GM23248 (cell line): ENCODE measurements around the gene DNHD1. TPM values are rescaled to one million over a fixed set of nuclear protein-coding genes. Genes with fewer than 3 reads are reported as not detected.

Experiments used
- DNase-seq: peaks from one replicate; pipeline ENCODE4 v3.0.0-alpha.2; 2015
- H2AFZ ChIP-seq: fragments of 200-600 bp; sonication (generic); 2 replicates; pipeline ENCODE4 v1.6.1; 2016; ENCODE audit warnings: antibody characterized with exemption
- H3F3A ChIP-seq: fragments of 200-600 bp; sonication (generic); 2 replicates; pipeline ENCODE4 v1.6.1; 2016; ENCODE audit warnings: mild to moderate bottlenecking, antibody characterized with exemption, mixed run types; ENCODE audit not compliant: insufficient read depth
- H3K27ac ChIP-seq: fragments of 200-600 bp; sonication (generic); 2 replicates; pipeline ENCODE4 v1.5.1; 2016; ENCODE audit warnings: mild to moderate bottlenecking
- H3K27me3 ChIP-seq: fragments of 200-600 bp; sonication (generic); replicated peaks from 2 replicates; pipeline ENCODE4 v1.6.1; 2016; ENCODE audit warnings: mild to moderate bottlenecking; ENCODE audit not compliant: insufficient read depth
- H3K36me3 ChIP-seq: fragments of 200-600 bp; sonication (generic); 2 replicates; pipeline ENCODE4 v1.6.1; 2016; ENCODE audit warnings: low read depth, mild to moderate bottlenecking
- H3K4me1 ChIP-seq: fragments of 200-600 bp; sonication (generic); 2 replicates; pipeline ENCODE4 v1.6.1; 2016; ENCODE audit warnings: mild to moderate bottlenecking; ENCODE audit not compliant: insufficient read depth
- H3K4me2 ChIP-seq: fragments of 200-600 bp; sonication (generic); one replicate; pipeline ENCODE4 v1.6.1; 2016; ENCODE audit warnings: mild to moderate bottlenecking; ENCODE audit not compliant: unreplicated experiment
- H3K4me3 ChIP-seq: fragments of 200-600 bp; sonication (generic); 2 replicates; pipeline ENCODE4 v1.5.1; 2016; ENCODE audit warnings: mild to moderate bottlenecking
- H3K79me2 ChIP-seq: fragments of 200-600 bp; sonication (generic); 2 replicates; pipeline ENCODE4 v1.6.1; 2016; ENCODE audit warnings: mild to moderate bottlenecking; ENCODE audit not compliant: insufficient read depth
- H3K9ac ChIP-seq: fragments of 200-600 bp; sonication (generic); 2 replicates; pipeline ENCODE4 v1.6.1; 2016; ENCODE audit warnings: mild to moderate bottlenecking
- H3K9me2 ChIP-seq: fragments of 200-600 bp; sonication (generic); 2 replicates; pipeline ENCODE4 v1.6.1; 2016; ENCODE audit warnings: mixed run types, mild to moderate bottlenecking, moderate library complexity; ENCODE audit not compliant: insufficient read depth
- H3K9me3 ChIP-seq: fragments of 200-600 bp; sonication (generic); one replicate; pipeline ENCODE4 v1.6.1; 2017; ENCODE audit warnings: low read depth
- H4K20me1 ChIP-seq: fragments of 200-600 bp; sonication (generic); 2 replicates; pipeline ENCODE4 v1.6.0; 2016; ENCODE audit not compliant: insufficient read depth
- EZH2 ChIP-seq: fragments of 200-600 bp; sonication (generic); IDR thresholded peaks from 2 replicates; pipeline ENCODE4 v1.6.1; 2018; ENCODE audit warnings: antibody characterized with exemption, mild to moderate bottlenecking; ENCODE audit not compliant: insufficient read depth, poor library complexity, severe bottlenecking
- EZH2phosphoT487 ChIP-seq: fragments of 200-600 bp; sonication (generic); IDR thresholded peaks from 2 replicates; pipeline ENCODE4 v1.6.1; 2018; ENCODE audit warnings: antibody characterized with exemption, moderate library complexity, mild to moderate bottlenecking, low read depth; ENCODE audit not compliant: insufficient read depth
- WGBS, 2 experiments: methylation state at CpG; one replicate each; pipeline ENCODE4 v1.1.6; 2015 to 2017; ENCODE audit warnings: low lambda C conversion rate in 2 of 2, low coverage in 1 of 2; ENCODE audit errors: missing lambda C conversion rate in 2 of 2; 5-methylcytosine and 5-hydroxymethylcytosine counted together
- in situ Hi-C: fragments of 300-500 bp; cut with MboI; formaldehyde crosslinking; loops from 2 replicates; pipeline ENCODE4 v1.15.0; 2020
- polyA plus RNA-seq: library from polyadenylated mRNA; unstranded; fragments of >200 nt; fragmentation: Nextera tagmentation; extraction: Ambion mirVana; gene quantifications from 2 replicates; pipeline ENCODE4 v1.2.1, GENCODE V29; 2016
- total RNA-seq: library from RNA; depleted of rRNA; stranded (reverse); fragments of >200 nt; shearing (Covaris generic); gene quantifications from 2 replicates; pipeline ENCODE4 v1.2.3, GENCODE V29; 2014

The DNHD1 gene
- total and polyA plus RNA-seq, 2 experiments from 2014 or later = 1.1 to 2.2 TPM

DNA sequence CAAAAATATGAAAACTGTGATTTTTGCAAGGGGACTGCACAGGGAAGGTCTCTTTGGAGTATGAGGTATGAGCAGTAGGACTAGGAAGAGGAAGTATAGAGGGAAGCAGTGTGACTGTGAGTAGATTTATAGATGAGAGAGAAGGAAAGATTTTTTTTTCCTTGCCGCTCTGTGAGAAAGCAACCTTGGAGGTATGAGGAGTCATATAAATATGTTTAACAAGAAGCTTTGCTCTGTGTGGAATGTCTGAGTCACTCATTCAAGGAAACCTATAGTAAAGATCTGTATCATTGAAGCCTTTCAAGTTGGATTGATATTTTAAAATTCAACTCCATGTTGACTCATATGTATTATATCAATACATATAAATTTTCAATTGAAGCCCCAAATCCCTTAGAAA is 26.2 kb downstream of the DNHD1 start:
- no peaks in the 10 kb centered on the region for H3K79me2 ChIP-seq
- peak; percentile 84 for DNase-seq

DNA sequence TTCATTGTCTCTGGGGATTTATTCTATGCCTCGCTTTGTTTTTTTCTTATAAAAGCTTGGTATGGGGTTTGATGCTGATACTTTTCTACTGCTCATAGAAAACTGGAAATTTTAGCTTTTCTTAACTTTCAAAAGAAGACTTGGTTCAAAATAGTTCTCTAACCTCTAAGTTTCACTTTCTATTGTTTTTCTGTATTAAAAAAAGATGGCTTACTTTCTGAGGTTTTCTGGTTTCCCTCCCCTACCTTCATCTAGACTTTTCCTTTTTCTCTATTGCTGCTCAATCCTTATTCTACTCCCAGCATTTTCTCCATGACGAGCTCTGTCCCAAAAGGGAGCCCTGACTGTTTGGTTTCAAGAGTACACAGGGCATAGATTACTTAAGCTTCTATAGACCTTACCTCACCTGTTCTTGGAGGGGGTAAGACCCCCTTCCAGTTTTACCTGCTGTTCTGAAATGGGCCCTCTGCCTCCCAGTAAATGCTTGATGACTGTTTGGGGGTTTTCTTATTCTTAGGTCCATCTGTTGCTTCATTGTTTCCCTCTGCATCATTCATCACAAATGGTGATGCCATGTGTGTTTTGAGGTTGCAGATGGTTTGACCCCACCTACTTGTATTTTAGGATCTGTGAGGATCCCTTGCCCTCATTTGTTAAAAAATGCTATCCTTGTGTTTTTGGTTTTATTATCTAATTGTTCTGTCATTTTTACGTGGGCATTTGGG is 29.5 kb downstream of the DNHD1 start:
- no peak overlapping the region for H3K27ac ChIP-seq
- H3K36me3 ChIP-seq = no peaks in the 10 kb centered on the region
- 78 to 80% methylated on average over 3 of the region's 3 CpGs for WGBS, 2 experiments
- no peak overlapping the region for H3K4me3 ChIP-seq
- H4K20me1 ChIP-seq = no peaks in the 10 kb centered on the region
- H3K9ac ChIP-seq = no peak overlapping the region
- peaks cover 10% of the 10 kb centered on the region for H3K4me1 ChIP-seq
- TF ChIP-seq EZH2 = no peak
- no peak for TF ChIP-seq EZH2phosphoT487
- no peaks in the 10 kb centered on the region for H3K9me3 ChIP-seq
- H2AFZ ChIP-seq = no peak overlapping the region
- H3K79me2 ChIP-seq = no peaks in the 10 kb centered on the region
- in situ Hi-C loops = no loop called here
- H3F3A ChIP-seq = peaks cover 5% of the 10 kb centered on the region; the same call in 1 of the 2 replicates
- DNase-seq = peak; percentile 19
- no peak overlapping the region for H3K4me2 ChIP-seq
- H3K9me2 ChIP-seq = 0 out of 2 replicates have a peak, but pooled peaks cover 3% of the 10 kb centered on the region
- no peaks in the 10 kb centered on the region for H3K27me3 ChIP-seq

More for the DNA sequence above, 26.2 kb downstream of the DNHD1 start:
- peak overlapping the region; percentile 19 for H3K4me2 ChIP-seq
- no peak overlapping the region for H3K4me3 ChIP-seq
- no peak overlapping the region for H3K9ac ChIP-seq
- H3K27me3 ChIP-seq = no peaks in the 10 kb centered on the region
- peaks cover 10% of the 10 kb centered on the region for H3K4me1 ChIP-seq
- no peak overlapping the region; the same call in 1 of the 2 replicates for H3K27ac ChIP-seq
- H4K20me1 ChIP-seq = no peaks in the 10 kb centered on the region
- no peak for TF ChIP-seq EZH2phosphoT487
- no peak for TF ChIP-seq EZH2
- no peaks in the 10 kb centered on the region for H3K9me3 ChIP-seq
- H3K36me3 ChIP-seq = peaks cover 4% of the 10 kb centered on the region; the same call in 1 of the 2 replicates
- 0 to 8% methylated on average over 1 of the region's 1 CpG for WGBS, 2 experiments
- H3F3A ChIP-seq = peaks cover 5% of the 10 kb centered on the region; the same call in 1 of the 2 replicates
- in situ Hi-C loops = no loop called here
- 0 out of 2 replicates have a peak, but pooled peaks cover 3% of the 10 kb centered on the region for H3K9me2 ChIP-seq
- no peak overlapping the region for H2AFZ ChIP-seq

GRCh38 chr11:6529266-6529665 is 32.2 kb downstream of the DNHD1 start:
- H2AFZ ChIP-seq = no peak overlapping the region
- no peaks in the 10 kb centered on the region for H3K4me1 ChIP-seq
- H3K9me2 ChIP-seq = 0 out of 2 replicates have a peak, but pooled peaks cover 2% of the 10 kb centered on the region
- 0 out of 2 replicates have a peak, but pooled peaks cover 2% of the 10 kb centered on the region for H3F3A ChIP-seq
- no peaks in the 10 kb centered on the region for H3K27me3 ChIP-seq
- no peak overlapping the region for H3K4me3 ChIP-seq
- no peaks in the 10 kb centered on the region for H4K20me1 ChIP-seq
- H3K27ac ChIP-seq = no peak overlapping the region
- H3K9me3 ChIP-seq = no peaks in the 10 kb centered on the region
- no peak for TF ChIP-seq EZH2
- TF ChIP-seq EZH2phosphoT487 = no peak
- 75 to 86% methylated on average over 2 of the region's 2 CpGs for WGBS, 2 experiments
- no peaks in the 10 kb centered on the region for H3K79me2 ChIP-seq
- H3K9ac ChIP-seq = no peak overlapping the region
- DNase-seq = no peak
- in situ Hi-C loops = no loop called here
- H3K4me2 ChIP-seq = no peak overlapping the region
- H3K36me3 ChIP-seq = no peaks in the 10 kb centered on the region

- Histone ChIP-seq H3K9me2 (no peaks in the 10 kb centered on the region), H3K27ac (no peak overlapping the region), H3K4me3 (no peak overlapping the region), H3K9ac (no peak overlapping the region), H2AFZ (no peak overlapping the region), H4K20me1 (no peaks in the 10 kb centered on the region), H3F3A (no peaks in the 10 kb centered on the region), H3K36me3 (no peaks in the 10 kb centered on the region), H3K4me1 (no peaks in the 10 kb centered on the region), H3K9me3 (no peaks in the 10 kb centered on the region), H3K79me2 (no peaks in the 10 kb centered on the region), H3K4me2 (no peak overlapping the region), H3K27me3 (no peaks in the 10 kb centered on the region)
- in situ Hi-C loops = loop anchor here (10.0 kb wide), 1 partner anchor 144 kb away; no protein-coding TSS in a partner anchor
- WGBS, 2 experiments = 97 to 98% methylated on average over 2 of the region's 2 CpGs
- TF ChIP-seq EZH2phosphoT487 = no peak
- TF ChIP-seq EZH2 = no peak
- peak; percentile 38 for DNase-seq
Measured at GRCh38 chr11:6530848-6531247, 33.8 kb downstream of the DNHD1 start.
